ENCODE results near the gene AKAP4.

AKAP4 gene, protein sequence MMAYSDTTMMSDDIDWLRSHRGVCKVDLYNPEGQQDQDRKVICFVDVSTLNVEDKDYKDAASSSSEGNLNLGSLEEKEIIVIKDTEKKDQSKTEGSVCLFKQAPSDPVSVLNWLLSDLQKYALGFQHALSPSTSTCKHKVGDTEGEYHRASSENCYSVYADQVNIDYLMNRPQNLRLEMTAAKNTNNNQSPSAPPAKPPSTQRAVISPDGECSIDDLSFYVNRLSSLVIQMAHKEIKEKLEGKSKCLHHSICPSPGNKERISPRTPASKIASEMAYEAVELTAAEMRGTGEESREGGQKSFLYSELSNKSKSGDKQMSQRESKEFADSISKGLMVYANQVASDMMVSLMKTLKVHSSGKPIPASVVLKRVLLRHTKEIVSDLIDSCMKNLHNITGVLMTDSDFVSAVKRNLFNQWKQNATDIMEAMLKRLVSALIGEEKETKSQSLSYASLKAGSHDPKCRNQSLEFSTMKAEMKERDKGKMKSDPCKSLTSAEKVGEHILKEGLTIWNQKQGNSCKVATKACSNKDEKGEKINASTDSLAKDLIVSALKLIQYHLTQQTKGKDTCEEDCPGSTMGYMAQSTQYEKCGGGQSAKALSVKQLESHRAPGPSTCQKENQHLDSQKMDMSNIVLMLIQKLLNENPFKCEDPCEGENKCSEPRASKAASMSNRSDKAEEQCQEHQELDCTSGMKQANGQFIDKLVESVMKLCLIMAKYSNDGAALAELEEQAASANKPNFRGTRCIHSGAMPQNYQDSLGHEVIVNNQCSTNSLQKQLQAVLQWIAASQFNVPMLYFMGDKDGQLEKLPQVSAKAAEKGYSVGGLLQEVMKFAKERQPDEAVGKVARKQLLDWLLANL

DNA sequence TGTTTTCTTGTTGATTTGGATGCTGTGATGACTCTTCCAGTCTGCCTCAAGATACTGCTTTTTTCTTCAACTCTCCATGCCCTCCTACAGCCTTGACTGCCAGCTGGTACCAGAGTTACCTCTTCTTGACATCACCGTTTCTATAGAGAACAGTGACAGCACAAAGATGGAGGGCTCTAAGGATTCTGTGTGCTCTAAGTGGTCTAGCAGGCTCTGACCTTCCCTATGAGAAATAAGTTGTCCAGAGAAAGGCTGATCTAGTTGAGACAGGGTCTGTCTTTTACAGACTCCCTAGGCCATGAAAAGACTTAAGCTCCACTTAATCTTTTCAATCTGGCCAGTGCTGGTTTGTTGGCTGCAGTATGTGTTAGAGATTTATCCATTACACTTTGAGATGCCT, at the start of gene AKAP4:
Gene AKAP4, minus strand, starts transcription at position 101 of the 400 bp plus-strand sequence. CDS start 118 bp downstream, outside the sequence.
- DNase-seq: no peak

DNA sequence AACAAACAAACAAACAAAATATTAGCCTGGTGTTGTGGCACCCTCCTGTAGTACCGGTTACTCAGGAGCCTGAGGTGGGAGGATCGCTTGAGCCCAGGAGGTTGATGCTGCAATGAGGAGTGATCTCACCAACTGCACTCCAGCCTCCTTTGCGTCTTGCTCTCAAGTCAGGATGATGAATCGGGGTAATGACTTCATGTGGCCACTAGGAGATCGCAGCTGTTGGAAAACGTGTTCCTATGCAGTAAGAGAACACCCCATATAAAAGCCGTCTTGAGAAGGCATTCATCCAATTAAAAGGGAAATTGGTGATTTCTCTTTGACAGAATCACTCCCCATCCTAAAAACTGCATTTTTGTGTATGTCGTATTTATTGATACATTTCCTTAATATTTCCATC, 10.7 kb upstream of the AKAP4 start:
- DNase-seq: no peak

DNA sequence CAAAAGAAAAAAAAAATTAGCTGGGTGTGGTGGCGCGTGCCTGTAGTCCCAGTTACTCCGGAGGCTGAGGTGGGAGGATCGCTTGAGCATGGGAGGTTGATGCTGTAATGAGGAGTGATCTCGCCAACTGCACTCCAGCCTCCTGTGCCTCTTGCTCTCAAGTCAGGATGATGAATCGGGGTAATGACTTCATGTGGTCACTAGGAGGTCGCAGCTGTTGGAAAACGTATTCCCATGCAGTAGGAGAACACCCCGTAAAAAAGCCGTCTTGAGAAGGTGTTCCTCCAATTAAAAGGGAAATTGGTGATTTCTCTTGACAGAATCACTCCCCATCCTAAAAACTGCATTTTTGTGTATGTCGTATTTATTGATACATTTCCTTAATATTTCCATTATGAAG, 5.9 kb upstream of the AKAP4 start:
- no peak for DNase-seq

DNA sequence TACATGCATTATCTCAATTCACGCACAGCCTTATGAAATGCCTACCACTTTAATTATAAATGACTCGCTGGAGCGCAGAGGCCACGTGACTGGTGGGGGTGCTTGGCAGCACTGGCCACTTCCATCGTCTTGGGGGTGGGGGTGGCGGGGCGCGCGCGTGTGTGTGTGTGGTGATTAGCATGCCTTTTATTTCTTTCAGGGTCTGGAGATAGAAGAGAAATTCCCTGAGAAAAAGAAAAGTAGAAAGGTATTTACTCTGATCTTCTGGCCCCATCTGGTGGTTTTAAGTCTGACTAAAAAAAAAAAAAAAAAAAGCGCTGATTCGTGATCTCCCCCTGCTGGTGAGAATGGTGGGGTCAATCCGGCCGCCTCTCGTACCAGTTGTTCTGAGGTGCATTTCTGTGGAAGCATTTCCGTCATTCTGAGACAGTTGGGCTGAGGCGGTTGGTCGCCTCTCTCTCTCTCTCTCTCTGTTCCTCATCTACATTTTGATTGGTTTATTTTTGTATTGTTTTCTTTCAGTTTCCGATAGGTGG, 3.6 kb upstream of the AKAP4 start, which contains the start of gene CCNB3:
Gene CCNB3, plus strand, starts transcription at position 402 of the 536 bp plus-strand sequence. CDS start 80,399 bp downstream, outside the sequence.
- peak; percentile 20 for DNase-seq

DNA sequence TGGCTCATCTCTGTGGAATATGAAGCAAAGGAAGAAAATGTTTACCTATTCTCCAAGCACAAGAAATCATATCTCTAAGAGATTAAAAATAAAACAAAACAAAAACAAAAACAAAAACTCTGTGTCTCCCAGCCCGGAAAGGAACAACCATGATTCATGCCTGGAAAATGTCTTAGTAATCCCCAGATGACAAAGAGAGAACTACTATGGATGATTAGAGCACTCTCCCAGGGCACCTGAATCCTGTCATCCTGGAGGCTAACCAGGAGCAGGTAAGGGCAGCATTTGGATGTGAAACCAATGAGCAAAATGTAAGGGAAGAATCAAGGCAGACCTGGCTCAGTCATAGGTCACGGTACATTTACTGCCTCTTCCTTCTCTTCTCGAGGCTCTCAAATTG, 1.7 kb upstream of the AKAP4 start:
- no peak for DNase-seq

DNA sequence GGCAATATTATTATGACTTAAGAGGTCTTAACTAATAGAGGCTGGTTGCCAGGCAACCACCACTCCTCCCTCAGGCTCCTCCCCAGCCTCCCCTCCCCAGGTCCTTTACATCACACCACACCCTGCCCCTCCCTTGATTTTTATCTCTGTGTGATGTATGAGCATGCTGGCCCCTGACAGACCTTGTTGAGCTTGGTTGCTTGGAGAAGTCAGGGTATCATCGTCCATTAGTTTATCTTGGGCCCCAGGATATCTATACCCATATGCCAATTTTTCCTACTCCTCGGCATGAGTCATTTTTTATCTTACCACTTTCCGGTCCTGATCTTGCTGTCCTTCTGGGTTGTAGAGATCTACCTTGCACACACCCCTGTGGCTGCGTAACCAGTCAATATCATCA, 2.5 kb downstream of the AKAP4 start:
- DNase-seq: no peak

DNA sequence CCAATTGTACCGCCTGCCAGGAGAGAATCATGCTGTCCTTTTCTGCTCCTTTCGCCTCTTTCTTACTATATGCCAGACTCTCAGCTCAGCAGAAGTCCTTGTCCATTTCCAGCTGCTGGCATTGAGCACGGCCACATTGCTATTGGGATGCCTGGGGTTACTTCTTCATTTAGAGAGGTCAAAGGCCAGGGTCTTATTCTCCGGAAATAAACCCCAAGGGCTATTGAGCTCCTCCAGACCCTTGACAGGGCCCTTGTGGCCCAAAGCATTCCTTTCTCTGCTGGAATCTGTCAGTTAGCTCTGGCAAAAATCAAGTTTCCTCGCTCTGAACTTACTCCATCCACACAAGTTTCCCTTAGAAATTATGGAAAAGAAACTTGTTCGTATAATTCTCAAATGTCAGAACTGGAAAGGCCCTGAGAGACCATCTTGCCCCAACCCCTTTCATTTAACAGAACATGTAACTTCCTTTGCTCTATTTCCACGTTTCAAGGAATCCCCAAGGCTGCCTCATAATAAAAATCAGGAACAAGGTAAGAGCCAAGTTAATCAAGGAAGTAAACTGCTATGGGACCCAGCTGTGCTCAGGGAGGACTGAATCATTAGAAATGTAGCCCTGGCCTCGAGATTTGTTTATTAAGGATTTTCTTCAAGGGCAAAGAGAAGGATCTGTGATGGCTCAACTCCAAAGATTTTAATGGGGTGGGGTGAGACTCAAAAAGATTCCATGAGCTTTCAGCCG, 11.8 kb downstream of the AKAP4 start:
- no peak for DNase-seq

DNA sequence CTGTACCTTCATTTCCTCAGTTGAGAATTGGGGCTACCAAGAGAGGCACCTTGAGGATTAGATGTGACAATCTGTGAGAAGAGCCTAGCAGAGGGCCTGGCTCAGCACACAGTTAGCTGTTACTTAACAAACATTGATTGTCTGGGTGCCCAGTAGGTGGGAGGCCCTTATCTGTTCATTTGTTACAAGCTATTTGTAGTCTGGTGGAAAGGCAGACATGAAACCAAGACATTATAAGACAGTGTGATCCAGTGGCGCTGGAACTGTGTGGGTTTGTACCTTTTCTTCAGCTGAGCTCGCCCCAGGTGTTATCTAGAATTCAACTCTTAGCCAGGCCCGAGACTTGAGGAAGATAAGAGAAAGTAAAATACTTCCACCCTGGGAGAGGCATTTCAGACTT, 16.9 kb downstream of the AKAP4 start:
- no peak for DNase-seq

DNA sequence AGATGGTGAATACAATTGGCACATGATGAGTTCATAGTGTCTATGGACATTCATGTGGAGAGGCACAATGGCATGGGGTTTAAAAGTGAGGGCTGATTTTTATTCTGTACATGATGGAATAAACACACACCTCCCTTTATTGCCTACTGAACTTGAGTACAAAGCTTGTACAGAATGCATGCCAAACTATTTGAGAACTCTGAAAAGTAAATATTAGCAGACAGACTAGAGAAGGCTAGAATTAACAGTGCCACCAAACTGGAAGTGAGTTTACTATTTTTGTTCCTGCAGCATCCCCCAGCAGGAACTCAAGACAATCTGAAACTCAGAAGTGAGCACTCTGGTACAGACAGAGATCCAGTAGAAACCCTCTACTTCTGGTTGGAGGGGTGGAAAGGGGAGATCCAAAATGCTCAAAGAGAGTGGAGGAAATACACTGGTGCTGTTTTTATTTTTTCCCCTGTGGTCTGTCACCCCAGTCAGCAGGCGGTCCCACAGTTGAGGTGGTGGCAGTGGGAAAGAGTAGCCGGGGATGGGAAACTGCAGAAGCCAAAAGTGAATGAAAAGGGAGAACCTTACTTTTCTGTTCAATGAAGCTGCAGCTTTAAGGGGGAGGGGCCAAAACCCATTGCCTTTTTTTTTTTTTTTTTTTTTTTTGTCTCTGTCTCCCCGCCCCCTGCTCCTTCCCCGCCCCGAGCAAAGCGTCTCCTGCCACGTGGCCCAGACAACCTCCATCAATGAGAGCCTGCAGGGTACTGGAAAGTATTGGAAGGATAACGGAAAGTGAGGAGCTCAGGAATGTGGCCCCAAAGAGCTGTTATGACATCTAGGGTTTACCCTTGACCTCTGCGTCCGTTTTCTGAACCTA, 20.5 kb downstream of the AKAP4 start:
- no peak for DNase-seq

DNA sequence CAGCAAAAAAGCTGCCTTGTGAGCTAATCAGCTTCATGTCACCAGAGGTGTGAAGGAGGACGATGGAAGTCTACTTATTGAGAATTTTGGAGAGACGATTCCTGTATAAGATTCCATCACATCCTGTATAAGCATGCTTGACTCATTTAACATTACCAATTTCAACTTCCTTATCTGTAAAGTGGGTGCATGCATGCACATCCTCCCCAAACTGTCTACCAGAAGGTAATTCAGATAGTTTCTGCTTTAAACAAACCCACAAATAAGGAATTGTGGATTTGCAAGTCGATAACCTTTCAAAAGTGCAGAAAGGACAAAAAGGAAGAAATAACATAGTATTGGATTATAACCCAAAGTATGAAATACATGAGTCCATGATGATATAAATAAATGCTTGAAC, 31.1 kb downstream of the AKAP4 start:
- no peak for DNase-seq

DNA sequence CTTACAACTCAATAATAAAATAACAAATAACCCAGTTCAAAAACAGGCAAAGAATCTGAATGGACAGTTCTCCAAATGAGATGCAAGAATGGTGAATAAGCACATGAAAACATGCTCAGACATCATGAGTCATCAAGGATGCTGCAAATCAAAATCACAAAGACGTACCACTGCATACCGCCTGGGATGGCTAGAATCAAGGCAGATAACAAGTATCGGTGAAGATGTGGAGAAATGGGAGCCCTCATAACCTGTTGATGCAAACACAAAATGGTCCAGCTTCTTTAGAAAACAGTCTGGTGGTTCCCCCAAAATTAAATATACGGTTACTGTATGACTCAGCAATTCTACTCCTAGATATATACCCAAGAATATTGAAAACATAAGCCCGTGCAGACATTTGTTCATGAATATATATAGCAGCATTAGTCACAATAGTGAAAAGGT, 32.5 kb downstream of the AKAP4 start:
- no peak for DNase-seq

DNA sequence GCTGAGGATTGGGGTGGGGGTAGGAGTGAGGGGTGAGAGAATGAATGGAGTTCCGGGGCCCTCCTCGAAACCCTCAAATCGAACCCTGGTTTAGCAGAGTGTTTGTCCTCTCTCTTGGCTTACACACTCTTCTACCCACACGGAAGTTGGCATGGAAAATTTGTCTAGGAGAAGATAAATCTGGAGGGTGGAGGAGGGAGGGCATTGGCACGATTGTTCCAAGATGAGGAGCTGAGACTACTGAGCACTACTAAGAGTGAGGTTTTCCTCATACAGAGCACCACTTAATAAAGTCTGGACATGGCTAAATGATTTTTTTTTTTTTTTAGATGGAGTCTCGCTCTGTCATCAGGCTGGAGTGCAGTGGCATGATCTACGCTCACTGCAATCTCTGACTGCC, 33.4 kb downstream of the AKAP4 start:
- DNase-seq: no peak

DNA sequence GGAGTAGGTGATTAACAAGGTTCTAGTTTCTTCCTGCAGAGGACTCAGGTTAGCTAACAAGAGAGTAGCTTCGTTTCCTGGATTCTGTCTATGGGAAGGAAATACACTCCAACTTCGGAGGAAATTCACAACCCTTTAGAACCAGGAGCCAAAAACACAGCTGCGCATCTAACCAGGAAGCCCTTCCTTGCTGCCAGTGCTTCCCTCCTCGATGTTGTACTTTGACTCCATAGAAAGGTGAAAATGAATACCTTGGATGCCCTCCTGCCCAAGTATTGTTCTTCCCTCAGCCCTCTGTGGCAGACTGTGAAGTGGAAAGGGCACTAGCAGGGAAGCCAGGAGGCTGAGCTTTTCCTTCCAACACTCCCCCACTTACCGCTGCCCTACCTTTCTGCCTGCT, 35.1 kb downstream of the AKAP4 start:
- DNase-seq: no peak

DNA sequence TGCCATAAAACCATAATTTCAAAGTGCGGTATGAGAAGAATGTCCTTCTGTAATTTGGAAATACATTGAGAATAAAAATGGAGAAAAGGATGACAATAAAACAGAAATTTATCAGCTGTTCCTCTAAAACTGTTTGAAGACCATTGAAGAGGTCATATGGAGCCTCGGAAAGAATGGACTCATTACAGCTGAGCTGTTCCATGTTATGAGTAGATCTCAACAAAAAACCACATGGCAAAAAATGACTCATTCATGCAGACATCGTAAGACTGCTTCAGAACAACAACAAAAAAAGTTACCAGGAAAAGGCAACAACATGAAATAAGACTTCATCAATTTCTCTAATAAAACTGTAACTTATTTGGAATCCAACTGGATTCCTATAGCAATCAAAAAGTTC, 39.7 kb downstream of the AKAP4 start:
- no peak for DNase-seq

DNA sequence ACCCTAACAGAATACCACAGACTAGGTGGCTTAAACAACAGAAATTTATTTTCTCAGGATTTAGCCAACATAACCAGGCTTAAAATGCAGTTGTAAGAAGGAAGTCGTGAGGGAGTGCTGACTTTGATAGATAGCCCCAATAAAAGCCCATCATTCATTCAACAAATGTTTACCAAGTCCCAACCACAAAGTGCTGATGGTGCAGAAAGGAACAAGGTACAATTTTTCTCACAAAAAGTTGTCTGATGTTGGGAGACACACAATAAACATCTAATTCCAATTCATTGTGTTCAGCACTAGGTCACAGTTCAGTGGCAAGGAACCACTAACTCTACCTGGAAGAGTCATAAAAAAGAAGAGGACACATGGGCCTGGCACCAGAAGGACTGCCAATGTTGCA, 42.2 kb downstream of the AKAP4 start:
- DNase-seq: no peak

DNA sequence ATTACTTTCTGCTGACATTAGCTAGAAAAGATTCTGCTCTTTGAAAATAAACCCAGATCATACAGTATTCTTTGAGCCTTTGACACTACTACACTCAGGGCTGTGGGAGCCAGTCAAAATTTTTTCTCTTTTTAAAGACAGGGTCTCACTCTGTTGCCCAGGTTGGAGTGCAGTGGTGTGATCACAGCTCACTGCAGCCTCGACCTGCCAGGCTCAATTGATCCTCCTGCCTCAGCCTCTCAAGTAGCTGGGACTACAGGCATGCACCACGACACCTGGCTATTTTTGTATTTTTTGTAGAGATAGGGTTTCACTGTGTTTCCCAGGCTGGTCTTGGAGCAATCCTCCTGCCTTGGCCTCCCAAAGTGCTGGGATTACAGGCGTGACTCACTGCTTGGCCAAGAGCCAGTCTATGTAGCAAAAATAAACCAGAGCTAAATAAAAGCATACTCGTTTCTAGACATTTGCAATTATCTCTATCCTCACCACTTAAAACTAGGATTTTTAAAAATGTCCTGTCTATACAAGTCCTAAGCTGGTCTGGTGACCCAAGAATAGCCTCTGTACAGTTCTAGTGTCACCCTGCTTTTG, 43.2 kb downstream of the AKAP4 start:
- no peak for DNase-seq

DNA sequence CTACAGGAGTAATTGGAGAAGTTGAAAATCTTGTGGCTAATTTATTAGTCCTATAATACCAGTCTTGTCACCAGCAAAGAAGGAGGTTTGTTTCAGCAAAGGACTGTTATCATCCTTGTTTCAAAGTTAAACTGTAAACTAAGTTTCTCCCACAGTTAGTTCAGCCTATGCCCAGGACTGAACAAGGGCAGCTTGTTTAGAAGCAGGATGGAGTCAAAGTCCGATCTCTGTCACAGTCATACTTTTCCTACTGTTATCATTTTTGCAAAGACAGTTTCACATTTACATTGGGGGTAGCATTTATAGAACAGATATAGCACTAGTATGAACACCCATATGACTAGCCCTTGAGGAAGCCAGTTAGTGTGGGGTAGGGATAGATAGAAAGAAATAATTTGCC, 46.4 kb downstream of the AKAP4 start:
- DNase-seq: no peak

DNA sequence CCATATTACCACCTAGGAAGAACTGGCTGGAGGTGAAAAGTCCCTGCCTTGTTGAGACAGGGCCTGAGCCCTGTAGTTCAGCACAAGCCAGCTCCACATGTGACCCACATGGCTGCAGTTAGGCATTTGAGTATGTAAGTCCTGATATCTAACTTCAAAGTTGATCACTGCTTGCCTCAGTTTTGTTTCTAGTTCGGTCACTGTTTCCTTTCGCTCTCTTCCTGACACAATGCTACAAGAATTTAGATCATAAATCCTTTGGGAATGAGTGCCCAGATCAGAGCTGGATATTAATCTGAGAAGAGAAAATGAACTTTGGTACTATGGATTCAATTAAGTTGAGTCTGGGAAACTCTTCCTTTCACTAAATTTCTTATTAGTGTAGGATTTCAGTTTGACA, 48.4 kb downstream of the AKAP4 start:
- DNase-seq: no peak

DNA sequence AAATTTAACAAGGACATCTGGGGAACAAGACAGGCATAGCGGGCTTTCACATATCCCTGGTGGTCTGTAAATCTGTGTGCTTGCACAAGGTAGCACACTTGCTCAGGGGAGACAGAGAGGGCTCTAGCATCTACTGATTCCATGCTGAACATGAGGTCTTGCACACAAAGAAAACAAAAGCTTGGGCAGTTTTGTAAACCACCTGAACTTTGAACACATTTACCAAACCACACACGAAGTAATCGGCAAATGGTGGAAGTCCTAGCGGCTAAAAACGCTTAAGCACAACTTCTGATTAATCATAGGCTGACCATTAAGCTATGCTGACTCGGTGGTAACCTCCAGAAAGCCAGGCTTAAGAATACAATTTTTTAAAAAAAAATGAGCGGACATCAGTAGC, 52.8 kb downstream of the AKAP4 start:
- DNase-seq: no peak

Data from 8988T (cell line).